Neutrophil (primary cell): ENCODE results near the gene LNX1.

Experiments used
- H3K27ac ChIP-seq: fragments of 200-600 bp; sonication (generic); 2 replicates; pipeline ENCODE4 v1.5.1; 2016; ENCODE audit warnings: mild to moderate bottlenecking, moderate library complexity
- H3K27me3 ChIP-seq: fragments of 200-600 bp; sonication (generic); 2 replicates; pipeline ENCODE4 v1.6.0; 2016; ENCODE audit warnings: mild to moderate bottlenecking
- H3K36me3 ChIP-seq: fragments of 200-600 bp; sonication (generic); 2 replicates; pipeline ENCODE4 v1.5.1; 2017
- H3K4me1 ChIP-seq, 2 experiments: fragments of 200-600 bp in 1 of 2; sonication (generic) in 1 of 2; 1 replicate in 1 of 2; 2 replicates in 1 of 2; pipeline versions ENCODE4 v1.5.1 to v1.6.1; 2013 to 2016; ENCODE audit warnings: low read depth in 1 of 2, low read length in 1 of 2, mild to moderate bottlenecking in 1 of 2, moderate library complexity in 1 of 2; ENCODE audit not compliant: control insufficient read depth in 1 of 2, insufficient read depth in 1 of 2
- H3K4me3 ChIP-seq, 2 experiments: fragments of 200-600 bp in 1 of 2; sonication (generic) in 1 of 2; 1 replicate in 1 of 2; 2 replicates in 1 of 2; pipeline ENCODE4 v1.5.1; 2013 to 2016; ENCODE audit warnings: low read depth in 1 of 2, low read length in 1 of 2, mild to moderate bottlenecking in 1 of 2, moderate library complexity in 1 of 2
- H3K9me3 ChIP-seq: fragments of 200-600 bp; sonication (generic); 2 replicates; pipeline ENCODE4 v1.5.1; 2016
- TF ChIP-seq, protein P1 (sequence below): fragments of 200-600 bp; sonication (generic); IDR thresholded peaks from 2 replicates; pipeline ENCODE4 v1.5.1; 2016; ENCODE audit warnings: antibody characterized with exemption

Gene LNX1

DNA sequence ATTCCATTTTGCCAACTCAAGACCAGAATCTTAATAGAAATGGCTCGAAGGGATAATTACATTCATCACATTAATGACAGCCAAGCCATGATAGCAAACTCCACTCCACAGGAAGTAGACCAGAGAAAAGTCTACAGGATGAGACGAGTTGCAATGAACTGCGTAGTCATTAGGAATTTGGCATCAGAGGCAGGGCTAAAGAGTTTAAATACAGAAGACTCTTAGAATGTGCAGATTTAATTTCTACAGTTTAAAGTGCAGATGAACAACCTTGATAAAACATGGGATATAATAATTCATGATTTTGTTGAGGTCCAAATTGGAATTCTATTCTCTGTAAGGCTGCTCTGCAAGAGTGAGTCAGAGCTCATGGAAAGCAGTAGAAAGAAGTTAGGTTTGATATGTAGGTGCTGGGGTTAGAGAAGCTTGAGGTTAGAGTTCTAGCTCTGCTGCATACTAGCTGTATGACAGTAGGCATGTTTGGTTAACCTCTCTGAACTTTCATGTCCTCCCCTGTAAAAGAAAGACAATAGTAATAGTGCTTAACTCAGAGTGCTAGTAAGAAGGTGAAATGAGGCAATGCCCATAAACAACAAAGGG, 32.2 kb downstream of the LNX1 start:
- H3K9me3 ChIP-seq = no peaks in the 10 kb centered on the region
- H3K4me1 ChIP-seq = no peaks in the 10 kb centered on the region
- no peaks in the 10 kb centered on the region for H3K27me3 ChIP-seq
- no peak overlapping the region for H3K4me3 ChIP-seq
- no peaks in the 10 kb centered on the region for H3K36me3 ChIP-seq
- TF ChIP-seq, protein P1, sequence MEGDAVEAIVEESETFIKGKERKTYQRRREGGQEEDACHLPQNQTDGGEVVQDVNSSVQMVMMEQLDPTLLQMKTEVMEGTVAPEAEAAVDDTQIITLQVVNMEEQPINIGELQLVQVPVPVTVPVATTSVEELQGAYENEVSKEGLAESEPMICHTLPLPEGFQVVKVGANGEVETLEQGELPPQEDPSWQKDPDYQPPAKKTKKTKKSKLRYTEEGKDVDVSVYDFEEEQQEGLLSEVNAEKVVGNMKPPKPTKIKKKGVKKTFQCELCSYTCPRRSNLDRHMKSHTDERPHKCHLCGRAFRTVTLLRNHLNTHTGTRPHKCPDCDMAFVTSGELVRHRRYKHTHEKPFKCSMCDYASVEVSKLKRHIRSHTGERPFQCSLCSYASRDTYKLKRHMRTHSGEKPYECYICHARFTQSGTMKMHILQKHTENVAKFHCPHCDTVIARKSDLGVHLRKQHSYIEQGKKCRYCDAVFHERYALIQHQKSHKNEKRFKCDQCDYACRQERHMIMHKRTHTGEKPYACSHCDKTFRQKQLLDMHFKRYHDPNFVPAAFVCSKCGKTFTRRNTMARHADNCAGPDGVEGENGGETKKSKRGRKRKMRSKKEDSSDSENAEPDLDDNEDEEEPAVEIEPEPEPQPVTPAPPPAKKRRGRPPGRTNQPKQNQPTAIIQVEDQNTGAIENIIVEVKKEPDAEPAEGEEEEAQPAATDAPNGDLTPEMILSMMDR = no peak
- no peak overlapping the region for H3K27ac ChIP-seq

DNA sequence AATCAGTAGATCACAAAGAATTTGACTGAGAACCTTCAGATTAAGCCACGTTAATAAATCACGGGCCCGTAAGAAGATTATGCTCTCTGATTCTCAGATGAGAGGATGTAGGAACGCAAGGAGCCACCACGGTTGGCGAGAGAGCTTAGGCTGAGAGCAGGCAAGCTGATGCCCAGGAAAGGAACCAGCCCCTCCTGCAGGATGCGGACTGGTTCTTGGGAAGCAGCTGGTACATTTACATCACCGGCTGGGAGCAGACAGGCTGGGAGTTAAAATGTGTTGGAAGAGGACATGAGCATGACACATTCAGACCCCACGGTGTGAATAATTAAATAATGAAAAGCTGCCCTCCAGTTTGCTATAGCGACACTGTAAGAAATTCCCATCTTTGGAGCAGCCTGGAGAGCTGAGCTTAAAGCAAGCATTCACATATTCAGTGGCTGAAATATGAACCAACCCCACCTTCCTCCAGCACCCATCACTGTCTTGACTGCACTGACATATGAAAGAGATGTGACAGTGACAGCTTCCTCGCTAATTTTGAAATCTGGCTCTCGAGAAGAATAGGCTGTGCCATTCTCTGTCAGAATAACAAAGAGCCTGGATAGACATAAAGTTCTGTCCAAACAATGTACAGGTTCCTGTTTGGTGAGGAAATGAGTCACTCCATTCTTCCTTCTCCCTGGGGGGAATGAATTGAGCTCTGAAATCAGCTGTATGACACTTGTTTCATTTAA, 33.1 kb downstream of the LNX1 start:
- Histone ChIP-seq H3K27ac (no peak overlapping the region), H3K4me3 (no peak overlapping the region), H3K36me3 (no peaks in the 10 kb centered on the region), H3K27me3 (no peaks in the 10 kb centered on the region), H3K4me1 (no peaks in the 10 kb centered on the region), H3K9me3 (no peaks in the 10 kb centered on the region)
- TF ChIP-seq, protein P1 = no peak

DNA sequence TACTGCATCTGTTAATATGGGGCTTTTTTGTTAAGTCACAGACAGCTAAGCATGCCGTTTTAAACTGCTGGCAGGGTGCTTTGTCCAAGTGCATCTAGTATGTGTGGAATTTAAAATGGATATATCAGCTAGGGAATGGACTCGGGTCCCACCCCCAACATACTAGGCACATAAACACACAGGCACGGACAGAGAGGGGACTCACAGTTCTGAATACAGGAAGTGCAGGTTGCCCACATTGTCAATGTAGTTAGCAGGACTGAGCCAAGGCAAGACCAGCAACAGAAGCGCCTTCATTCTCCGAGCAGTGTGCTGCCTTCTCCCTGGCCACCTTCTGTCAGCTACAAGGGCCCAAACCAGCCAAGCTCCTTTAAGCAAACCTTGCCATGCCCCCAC, 33.6 kb downstream of the LNX1 start:
- H3K27ac ChIP-seq = no peak overlapping the region
- H3K36me3 ChIP-seq = no peaks in the 10 kb centered on the region
- H3K4me3 ChIP-seq = no peak overlapping the region
- TF ChIP-seq, protein P1 = no peak
- no peaks in the 10 kb centered on the region for H3K27me3 ChIP-seq
- no peaks in the 10 kb centered on the region for H3K4me1 ChIP-seq
- H3K9me3 ChIP-seq = no peaks in the 10 kb centered on the region

DNA sequence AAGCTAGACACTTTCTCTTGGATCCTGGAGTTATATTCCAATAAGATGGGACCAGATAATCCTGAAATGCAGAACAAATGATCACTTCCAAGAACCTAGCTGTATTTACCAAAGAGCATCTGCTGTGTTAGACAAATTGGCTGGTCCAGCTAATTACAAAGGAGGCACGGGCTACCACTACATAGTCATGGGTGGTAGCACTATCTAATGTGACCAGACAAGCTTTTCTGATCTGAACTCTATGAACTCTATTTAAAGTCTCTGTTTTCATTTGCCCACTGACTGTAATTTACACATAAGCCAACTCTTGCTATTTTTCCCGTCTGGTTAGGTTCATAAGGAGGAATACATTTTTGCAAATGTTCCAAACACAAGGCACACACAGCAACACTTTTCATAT, 34.6 kb downstream of the LNX1 start:
- no peak overlapping the region for H3K27ac ChIP-seq
- H3K4me3 ChIP-seq = no peak overlapping the region
- no peaks in the 10 kb centered on the region for H3K4me1 ChIP-seq
- H3K36me3 ChIP-seq = no peaks in the 10 kb centered on the region
- H3K27me3 ChIP-seq = no peaks in the 10 kb centered on the region
- TF ChIP-seq, protein P1 = no peak
- H3K9me3 ChIP-seq = no peaks in the 10 kb centered on the region

DNA sequence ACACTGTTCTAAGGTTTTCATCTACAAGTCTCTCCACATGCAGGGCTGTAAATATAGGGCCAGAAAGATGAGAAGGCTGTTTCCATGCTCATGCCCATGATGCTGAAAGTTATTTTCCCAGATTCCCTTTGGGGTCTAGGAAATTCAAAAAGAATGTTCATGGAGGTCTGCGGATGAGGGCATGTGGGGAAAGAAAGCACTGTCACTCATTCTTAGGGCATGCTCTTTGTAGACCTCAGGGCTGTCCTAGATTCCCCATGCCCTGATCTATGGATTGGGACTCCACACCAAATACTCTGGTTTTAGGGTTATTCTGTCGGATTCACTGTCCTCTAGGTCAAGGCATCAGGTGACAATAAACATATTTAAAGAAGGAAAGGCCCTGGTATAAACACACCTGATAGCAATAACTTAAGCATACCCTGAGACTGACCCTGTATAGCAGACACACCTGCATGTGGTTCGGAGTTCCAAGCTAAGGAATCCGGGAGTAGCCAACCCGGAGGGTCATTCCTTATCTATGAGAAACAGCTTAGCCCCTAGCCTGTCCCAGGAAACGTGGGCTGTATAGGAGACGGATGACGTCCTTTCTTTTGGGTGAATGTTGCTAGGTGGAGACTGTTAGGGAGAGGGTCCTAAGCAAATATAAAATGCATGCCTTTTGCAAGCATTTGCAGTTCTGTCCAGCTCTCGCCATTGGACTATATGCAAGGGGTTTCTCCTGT, 37.6 kb downstream of the LNX1 start:
- TF ChIP-seq, protein P1 = no peak
- H3K4me1 ChIP-seq = no peaks in the 10 kb centered on the region
- H3K4me3 ChIP-seq = no peak overlapping the region
- H3K27me3 ChIP-seq = no peaks in the 10 kb centered on the region
- H3K36me3 ChIP-seq = no peaks in the 10 kb centered on the region
- H3K9me3 ChIP-seq = no peaks in the 10 kb centered on the region
- H3K27ac ChIP-seq = no peak overlapping the region
